ENCODE results near the gene AMPD2.
"Not testable (repeated sequence)": the region's sequence is repeated elsewhere in the genome, so short reads cannot be mapped to it uniquely, and the experiment has no call there.

AMPD2 gene

GRCh38 chr1:109653306-109653705 lies 33.7 kb downstream of the AMPD2 start:
- no peak for DNase-seq (ENCODE audit: low read depth)

GRCh38 chr1:109654519-109654918 lies 34.9 kb downstream of the AMPD2 start:
- DNase-seq (ENCODE audit: low read depth): no peak

- peak; percentile 61 for DNase-seq (ENCODE audit: low read depth)
Measured at GRCh38 chr1:109655615-109656519, 36.2 kb downstream of the AMPD2 start, which contains the start of gene GSTM4. GSTM4 (plus strand) TSS chr1:109656099; CDS start chr1:109656390, 291 bp downstream.

GRCh38 chr1:109657395-109657794 lies 37.8 kb downstream of the AMPD2 start:
- DNase-seq (ENCODE audit: low read depth): no peak

- DNase-seq (ENCODE audit: low read depth): no peak
Measured at GRCh38 chr1:109657970-109658369, 38.3 kb downstream of the AMPD2 start.

- DNase-seq (ENCODE audit: low read depth): no peak
Measured at GRCh38 chr1:109658533-109659042, 39.0 kb downstream of the AMPD2 start.

GRCh38 chr1:109659145-109659544 lies 39.5 kb downstream of the AMPD2 start:
- no peak for DNase-seq (ENCODE audit: low read depth)

GRCh38 chr1:109659997-109660690 lies 40.5 kb downstream of the AMPD2 start:
- no peak for DNase-seq (ENCODE audit: low read depth)

- DNase-seq (ENCODE audit: low read depth): not testable (repeated sequence)
Measured at GRCh38 chr1:109660691-109661026, 41.0 kb downstream of the AMPD2 start.

- DNase-seq (ENCODE audit: low read depth): no peak
Measured at GRCh38 chr1:109661391-109661790, 41.8 kb downstream of the AMPD2 start.

- DNase-seq (ENCODE audit: low read depth): no peak
Measured at GRCh38 chr1:109664671-109665070, 45.0 kb downstream of the AMPD2 start.

- peak; percentile 76 for DNase-seq (ENCODE audit: low read depth)
Measured at GRCh38 chr1:109667452-109668122, 48.0 kb downstream of the AMPD2 start, which contains the start of gene GSTM2. GSTM2 (plus strand) TSS chr1:109668057; CDS start chr1:109668116, 59 bp downstream.

- no peak for DNase-seq (ENCODE audit: low read depth)
Measured at GRCh38 chr1:109668123-109668775, 48.6 kb downstream of the AMPD2 start.

GRCh38 chr1:109669246-109669948 lies 49.8 kb downstream of the AMPD2 start:
- DNase-seq (ENCODE audit: low read depth): no peak

- DNase-seq (ENCODE audit: low read depth): not testable (repeated sequence)
Measured at GRCh38 chr1:109669949-109670302, 50.3 kb downstream of the AMPD2 start.

- no peak for DNase-seq (ENCODE audit: low read depth)
Measured at GRCh38 chr1:109671067-109671466, 51.4 kb downstream of the AMPD2 start.

GRCh38 chr1:109673861-109674260 lies 54.2 kb downstream of the AMPD2 start:
- DNase-seq (ENCODE audit: low read depth): not testable (repeated sequence)

- DNase-seq (ENCODE audit: low read depth): not testable (repeated sequence)
Measured at GRCh38 chr1:109676683-109677381, 57.2 kb downstream of the AMPD2 start.

GRCh38 chr1:109677459-109677858 lies 57.8 kb downstream of the AMPD2 start:
- no peak for DNase-seq (ENCODE audit: low read depth)

- DNase-seq (ENCODE audit: low read depth): not testable (repeated sequence)
Measured at GRCh38 chr1:109678637-109679036, 59.0 kb downstream of the AMPD2 start.

All from fibroblast of the conjunctiva (primary cell).